DMS153 treated with DMSO at 0.1 percent for 48 hours (cell line): ENCODE results near the gene RIC1.
"Not testable (repeated sequence)": the region's sequence is repeated elsewhere in the genome, so short reads cannot be mapped to it uniquely, and the experiment has no call there.

ENCODE experiments used
- DNase-seq: peaks from one replicate; lab custom pipeline; 2025; ENCODE audit not compliant: unreplicated experiment; lab: John Stamatoyannopoulos, UW

RIC1 gene

DNA sequence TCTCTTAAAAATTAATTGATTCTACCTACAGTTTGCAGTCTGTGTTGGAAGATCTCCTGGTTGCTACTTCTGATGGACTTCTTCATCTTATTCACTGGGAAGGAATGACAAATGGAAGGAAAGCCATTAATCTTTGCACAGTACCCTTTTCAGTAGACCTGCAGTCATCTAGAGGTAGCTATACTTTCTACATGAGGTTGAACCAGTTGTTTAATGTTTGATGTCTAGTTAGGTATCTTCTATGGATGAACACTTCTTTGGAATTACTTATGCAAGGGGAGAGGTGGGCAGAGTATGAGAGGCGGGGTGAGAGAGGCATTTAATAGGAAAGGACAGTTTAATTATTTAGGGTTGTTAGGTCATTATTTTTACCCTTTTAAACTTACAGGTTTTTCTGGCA lies 91.2 kb downstream of the RIC1 start:
- DNase-seq = no peak

DNA sequence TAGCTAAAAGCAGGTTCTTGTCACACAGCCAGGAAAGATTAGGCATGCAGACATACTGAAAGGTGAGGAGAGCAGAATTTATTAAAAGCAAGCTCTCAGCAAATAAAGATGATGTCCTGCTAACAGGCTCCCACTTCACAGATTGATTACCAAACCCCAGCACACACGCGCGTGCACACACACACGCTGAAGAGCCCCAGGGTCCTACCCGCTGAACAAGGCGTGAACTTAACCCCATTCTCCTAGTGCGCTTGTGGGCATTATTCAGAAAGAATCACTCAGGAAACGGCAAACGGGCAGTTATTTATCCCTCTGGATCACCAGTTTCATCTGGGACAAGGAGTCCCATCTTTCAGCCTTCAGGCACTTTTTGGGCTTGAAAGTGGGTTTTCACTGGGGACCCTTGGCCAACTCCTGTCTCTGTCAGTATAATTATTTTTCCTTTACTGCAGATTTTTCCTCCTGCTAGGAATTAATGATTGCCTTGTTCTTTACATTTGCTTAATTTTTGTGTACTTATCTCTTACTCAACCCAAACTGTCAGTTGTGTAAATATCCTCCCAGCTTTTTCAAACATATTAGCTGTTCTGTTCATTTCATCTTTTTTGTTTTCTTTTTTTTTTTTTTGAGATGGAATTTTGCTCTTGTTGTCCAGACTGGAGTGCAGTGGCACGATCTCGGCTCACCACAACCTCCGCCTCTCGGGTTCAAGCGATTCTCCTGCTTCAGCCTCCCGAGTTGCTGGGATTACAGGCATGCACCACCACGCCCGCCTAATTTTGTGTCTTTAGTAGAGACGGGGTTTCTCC lies 92.6 kb downstream of the RIC1 start:
- no peak for DNase-seq

DNA sequence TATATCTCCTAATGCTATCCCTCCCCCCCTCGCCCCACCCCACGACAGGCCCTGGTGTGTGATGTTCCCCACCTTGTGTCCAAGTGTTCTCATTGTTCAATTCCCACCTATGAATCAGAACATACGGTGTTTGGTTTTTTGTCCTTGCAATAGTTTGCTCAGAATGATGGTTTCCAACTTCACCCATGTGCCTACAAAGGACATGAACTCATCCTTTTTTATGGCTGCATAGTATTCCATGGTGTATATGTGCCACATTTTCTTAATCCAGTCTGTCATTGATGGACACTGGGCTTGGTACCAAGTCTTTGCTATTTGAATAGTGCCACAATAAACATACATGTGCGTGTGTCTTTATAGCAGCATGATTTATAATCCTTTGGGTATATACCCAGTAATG lies 93.8 kb downstream of the RIC1 start:
- DNase-seq = not testable (repeated sequence)

DNA sequence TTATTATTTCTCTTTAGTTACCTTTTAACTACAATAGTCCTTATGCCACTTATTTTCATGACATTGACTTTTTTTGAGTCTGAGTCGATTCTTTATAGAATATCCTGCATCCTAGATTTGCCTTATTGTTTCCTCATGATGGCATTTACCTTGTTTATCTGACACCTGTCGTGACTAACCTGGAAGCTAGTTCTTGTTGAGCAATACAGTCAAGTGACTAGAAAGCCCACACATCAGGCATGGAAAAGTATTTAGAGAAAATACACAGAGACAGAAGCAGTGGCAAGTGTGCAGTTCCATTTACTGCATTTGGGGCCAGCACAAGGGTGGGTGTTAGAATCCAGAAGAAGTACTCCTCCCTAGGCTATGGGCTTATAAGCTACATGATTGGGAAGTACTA lies 106.2 kb downstream of the RIC1 start:
- DNase-seq = no peak

DNA sequence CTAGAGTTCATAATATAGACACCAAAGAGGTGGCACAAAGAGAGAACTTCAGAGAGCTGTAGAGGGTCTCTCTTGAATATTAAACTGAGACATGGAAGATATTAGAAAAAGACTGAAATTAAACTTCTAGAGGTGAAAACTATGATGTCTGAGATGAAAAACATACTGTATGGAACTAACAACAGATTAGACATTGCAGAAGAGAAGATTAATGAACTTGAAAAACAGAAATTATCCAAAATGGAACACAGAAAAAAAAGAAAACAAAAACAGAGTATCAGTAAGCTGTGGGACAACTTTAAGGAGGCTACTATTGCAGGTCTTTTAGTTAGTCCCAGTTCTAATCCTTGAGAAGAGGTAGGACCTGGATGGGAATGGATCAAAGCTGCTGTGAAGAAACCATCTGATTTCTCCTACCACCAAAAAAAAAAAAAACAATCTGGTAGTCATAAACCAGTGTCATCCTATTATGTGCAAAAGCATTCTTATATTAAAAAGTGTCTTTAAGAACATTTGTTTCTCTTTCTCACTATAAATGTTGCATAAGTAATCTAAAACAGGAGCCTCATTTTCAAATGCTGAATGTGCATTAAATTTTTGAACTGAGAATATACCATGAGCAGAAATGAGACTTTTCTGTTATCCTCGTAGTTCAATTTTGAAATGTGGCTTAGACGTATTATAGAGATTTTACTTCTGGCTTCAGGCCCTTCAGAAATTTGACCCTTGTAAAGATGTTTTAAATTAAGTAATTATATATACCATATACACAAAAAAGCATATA lies 107.8 kb downstream of the RIC1 start:
- DNase-seq = no peak

DNA sequence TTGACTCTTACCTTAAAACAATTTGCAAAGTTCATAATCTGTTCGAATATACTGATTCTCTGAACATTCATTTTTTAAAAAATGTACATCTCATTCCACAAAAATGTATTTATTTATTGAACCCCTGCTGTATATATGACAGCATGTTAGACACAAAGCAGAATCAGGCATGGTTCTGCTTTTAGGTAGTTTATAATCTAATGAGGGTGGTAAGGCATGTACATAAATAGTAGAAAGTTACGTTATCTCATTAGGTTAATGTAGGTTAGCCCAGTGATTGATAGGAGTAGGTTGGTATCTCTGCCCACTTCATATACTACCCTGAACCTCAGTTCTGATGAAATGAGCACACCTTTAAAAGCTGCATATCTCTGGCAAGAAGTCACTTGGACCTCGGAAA lies 114.2 kb downstream of the RIC1 start:
- DNase-seq = no peak

DNA sequence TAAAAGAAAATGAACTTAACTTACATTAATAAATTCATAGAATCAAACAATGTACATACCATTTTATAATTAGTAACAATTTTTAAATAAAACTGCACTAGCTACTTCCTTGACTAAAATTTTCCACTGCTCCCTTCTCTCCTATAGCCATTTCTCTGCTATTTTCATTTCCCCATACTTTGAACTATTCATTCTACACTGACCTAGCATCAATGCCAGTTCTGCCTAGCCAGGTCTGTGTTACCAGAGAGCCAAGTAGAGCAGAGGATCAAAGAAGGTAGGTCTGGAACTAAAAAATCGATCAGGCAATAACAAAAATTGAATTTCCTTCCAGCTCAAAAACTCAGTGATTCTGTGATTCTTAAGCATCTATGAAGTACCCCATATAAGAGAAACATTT lies 119.5 kb downstream of the RIC1 start:
- no peak for DNase-seq

DNA sequence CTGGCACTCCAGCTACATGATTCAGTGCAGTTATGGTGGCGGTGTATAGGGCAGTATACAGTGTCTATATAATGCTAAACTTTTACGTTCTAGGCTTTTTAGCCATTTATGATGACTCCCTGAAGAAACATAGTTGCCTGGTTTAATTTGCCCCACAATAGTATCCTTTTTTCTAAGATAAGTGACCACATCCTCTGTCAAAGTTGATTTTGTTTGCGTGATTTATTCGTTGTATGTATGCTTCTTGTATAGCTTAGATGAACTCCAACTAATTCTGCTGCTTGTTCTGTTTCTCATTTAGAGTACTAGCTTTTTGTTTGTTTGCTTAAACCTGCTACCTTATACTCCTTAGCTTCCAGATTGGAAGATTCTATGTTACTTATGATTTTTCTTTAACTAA lies 120.4 kb downstream of the RIC1 start:
- DNase-seq = no peak

DNA sequence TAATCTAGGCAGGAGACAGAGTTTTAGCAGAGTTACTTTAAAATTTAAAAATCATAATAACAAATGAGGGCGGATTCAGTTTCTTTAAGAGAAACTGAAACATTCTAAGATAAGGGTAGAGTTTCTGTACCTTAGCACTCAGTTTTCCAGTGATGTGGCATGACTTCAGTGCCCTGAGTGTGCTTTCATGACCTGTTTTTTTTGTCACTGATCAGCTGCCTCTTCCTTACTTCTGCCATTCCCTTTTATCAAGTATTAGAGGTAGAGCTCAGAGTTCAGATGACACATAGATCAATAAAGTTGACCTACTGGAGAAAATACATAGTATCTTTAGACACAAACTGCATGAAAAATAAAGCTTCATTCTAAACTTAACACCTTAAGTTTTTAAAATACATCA lies 121.7 kb downstream of the RIC1 start:
- DNase-seq = no peak

DNA sequence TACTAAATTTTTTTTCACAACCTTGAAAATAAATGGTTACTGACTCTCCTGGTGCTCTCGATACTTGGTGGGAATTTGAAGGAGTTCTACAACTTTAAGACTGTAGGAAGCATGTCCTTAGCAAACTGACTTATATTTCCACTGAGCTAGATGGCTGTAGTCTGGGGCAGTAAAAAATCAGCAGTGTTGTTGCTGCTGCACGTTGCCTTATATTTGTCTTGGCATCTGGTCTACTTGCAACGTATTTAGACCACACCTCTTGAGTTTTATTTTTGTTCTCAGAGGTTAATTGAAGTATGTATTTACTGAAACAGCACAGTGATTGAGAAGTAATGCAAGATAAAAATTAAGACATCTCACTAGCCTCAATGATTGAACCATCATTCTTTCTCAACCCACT lies 127.7 kb downstream of the RIC1 start:
- DNase-seq = no peak

DNA sequence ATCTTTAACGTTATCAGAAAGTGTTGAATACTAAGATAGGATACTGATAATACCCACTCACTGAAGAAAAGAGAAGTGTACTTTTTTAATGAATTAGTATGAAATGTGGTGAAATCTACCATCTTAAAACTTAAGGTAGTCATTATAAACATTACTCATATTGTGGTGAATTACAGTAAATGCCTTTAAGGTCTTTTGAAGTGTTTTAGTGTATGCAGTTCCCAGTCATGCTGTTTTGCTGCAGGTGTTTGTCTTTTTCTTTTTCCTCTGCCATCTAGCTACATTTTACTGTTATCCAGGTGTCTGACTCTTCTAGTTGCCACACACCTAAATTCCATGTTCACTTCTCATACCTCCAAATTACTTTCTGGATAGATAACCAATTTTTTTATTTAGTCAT lies 131.4 kb downstream of the RIC1 start:
- DNase-seq = no peak

DNA sequence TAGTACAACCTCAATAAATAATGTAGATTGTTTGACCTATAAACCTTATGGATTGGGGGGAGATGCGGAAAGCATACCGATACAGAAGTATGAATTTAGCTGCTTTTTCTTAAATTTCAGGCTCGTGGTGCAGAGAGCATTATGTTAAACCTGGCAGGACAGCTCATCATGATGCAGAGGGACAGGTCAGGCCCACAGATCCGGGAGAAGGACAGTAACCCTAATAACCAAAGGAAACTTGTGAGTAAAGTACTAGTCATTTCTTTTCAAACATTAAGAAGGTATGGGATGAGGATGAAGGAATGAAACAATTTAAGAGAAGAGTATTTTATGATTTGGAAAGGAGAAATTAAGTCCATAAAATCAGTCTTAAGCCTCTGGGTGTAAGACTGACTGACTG lies 133.5 kb downstream of the RIC1 start:
- no peak for DNase-seq

DNA sequence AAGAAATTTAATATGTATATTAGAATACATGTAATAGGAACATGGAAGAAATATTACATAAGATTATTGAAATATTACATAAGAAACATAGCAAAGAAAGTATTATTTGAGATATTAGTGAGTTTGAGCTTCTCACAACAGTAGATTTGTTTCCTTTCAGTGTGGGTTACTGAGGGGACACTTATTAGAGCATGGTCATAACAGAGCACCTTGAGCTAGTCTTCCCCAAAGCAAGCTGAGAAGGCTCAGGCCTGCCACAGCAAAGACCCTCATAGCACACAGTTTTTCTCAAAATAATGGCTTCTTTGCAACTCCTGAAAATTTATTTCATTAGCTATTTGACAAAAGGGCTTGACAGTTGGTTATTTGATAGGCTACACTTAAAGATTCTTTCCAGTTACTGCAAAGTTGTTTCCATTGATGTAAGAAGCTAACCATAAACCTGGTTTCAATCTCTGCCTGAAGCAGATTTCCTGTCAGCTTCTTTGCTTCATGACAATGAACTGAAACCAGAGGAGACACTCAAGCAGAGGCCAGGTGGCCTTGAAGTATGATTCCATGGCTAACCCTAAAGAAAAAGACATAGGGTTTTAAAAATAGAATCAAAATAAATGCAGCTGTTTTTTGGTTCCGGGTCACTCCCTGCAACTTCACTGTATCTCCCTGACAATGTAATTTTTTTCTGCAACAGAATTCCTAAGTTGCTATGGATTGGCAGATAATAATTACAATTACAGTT lies 135.4 kb downstream of the RIC1 start:
- DNase-seq = no peak

DNA sequence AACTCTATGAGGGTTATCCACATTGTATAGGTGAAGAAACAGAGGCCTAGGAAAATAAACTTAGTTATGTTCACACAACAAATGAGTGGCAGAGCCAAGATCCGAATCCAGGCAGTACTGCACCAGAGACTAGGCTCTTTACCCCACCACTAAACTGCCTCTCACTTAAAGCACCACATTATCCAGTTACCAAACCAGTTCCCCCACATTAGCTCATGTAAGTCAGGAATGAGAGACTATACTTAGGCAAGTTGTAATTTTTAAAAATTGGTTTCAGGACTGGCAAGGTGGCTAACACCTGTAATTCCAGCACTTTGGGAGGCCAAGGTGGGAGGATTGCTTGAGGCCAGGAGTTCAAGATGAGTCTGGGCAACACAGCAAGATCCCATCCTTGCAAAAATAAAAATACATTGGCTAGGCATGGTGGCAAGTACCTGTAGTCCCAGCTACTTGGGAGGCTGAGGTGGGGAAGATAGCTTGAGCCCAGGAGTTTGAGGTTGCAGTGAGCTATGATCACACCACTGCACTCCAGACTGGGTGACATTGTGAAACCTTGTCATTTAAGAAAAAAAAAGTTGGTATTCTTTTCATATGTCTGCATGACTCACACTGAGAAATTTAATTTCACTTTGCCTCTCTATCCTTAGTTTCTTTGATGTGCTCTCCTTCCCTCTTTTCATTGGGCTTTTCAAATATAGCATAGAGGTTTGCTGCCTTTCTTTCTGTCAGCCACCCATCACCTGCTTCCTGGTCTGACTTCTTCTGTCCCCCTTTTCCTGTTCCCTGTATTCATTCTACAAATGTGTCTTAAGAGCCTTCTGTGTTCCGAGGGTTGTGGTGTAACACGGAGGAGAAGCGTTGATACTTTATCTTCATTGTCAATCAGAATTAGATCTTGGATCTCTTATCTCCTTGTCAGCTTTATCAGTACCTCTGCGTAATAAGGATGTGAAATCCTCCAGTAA lies 139.3 kb downstream of the RIC1 start:
- DNase-seq = no peak

DNA sequence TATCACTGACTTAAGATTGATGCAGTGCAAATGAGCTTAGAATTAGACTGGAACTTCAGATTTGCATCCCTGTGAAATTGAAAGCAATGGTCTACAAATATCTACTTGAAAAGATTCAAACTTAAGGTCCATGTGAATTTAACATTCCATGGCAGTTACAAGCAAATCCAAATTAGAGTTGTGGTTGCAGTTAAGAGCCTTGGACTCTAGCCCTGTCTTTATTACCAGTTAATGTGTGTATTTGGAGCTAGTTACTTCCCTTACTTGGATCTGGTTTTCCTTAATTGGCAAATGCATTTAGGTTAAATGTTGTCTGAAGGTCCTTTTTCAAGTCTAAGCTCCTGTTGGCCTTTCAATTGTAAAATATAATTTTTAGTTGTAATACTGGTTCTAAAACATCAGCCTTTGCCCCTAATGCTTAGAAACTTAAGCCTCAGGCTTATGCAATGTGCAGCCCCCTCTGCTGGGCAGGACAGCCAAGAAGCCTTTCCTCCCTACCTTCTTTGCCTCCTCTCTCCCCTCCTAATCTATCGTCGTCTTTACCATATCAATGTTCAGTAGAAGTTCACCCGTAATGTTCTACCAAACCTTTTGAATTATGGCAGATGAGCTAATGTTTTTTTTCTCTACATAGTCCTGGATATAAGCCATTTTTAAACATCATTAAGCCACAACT lies 144.6 kb downstream of the RIC1 start:
- no peak for DNase-seq

DNA sequence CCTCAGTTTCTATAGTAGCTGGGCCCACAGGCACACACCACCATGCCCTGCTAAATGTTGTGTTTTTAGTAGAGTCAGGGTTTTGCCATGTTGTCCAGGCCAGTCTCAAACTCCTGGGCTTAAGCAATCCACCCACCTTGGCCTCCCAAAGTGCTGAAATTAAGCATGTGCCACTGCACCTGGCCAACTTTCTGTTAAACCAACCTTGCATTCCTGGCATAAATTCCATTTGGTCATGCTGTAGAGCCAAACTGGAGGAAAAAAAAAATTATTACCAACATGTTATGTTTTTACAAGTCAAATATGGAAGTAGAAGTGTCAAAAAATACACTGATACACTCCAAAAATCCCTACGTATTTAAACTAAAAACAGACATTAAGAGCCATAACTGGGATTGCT lies 149.9 kb downstream of the RIC1 start:
- no peak for DNase-seq

DNA sequence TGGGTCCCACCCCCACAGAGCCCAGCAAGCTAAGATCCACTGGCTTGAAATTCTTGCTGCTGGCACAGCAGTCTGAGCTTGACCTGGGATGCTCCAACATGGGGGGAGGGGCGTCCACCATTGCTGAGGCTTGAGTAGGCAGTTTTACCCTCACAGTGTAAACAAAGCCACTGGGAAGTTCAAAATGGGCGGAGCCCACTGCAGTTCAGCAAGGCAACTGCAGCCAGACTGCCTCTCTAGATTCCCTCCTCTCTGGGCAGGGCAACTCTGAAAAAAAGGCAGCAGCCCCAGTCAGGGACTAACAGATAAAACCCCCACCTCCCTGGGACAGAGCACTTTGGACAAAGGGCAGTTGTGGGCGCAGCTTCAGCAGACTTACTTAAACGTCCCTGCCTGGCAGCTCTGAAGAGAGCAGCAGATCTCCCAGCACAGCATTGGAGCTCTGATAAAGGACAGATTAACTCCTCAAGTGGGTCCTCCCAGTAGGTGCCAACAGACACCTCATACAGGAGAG lies 150.9 kb downstream of the RIC1 start:
- not testable (repeated sequence) for DNase-seq

DNA sequence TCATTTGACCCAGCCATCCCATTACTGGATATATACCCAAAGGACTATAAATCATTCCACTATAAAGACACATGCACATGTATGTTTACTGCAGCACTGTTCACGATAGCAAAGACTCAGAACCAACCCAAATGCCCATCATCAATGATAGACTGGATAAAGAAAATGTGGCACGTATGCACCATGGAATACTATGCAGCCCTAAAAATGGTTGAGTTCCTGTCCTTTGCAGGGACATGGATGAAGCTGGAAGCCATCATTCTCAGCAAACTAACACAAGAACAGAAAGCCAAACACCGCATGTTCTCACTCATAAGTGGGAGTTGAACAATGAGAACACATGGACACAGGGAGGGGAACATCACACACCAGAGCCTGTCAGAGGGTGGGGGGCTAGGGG lies 154.5 kb downstream of the RIC1 start:
- not testable (repeated sequence) for DNase-seq

DNA sequence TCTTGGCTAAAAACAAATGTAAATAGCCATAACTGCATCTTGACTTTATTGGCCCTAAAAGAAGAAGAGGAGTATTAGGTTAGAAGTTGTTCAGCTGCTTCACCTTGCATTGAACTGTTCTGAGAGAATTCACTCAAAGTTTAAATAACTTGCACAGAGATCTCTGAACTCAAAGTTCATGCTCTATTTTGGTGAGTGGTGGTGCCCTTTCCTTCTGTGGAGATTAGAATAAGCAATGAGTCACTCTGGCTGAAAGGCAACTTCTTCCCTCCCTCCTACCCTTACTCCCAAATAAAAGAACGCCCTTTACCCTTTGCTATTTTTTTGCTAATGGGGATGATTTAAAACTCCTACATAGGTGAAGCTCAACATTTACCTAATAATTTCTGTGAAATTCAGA lies 155.1 kb downstream of the RIC1 start:
- DNase-seq = no peak
